ENCODE data around the gene PLB1.

Gene PLB1

GRCh38 chr2:28552045-28552823, 56.4 kb downstream of the PLB1 start:
- TF ChIP-seq, protein P1, sequence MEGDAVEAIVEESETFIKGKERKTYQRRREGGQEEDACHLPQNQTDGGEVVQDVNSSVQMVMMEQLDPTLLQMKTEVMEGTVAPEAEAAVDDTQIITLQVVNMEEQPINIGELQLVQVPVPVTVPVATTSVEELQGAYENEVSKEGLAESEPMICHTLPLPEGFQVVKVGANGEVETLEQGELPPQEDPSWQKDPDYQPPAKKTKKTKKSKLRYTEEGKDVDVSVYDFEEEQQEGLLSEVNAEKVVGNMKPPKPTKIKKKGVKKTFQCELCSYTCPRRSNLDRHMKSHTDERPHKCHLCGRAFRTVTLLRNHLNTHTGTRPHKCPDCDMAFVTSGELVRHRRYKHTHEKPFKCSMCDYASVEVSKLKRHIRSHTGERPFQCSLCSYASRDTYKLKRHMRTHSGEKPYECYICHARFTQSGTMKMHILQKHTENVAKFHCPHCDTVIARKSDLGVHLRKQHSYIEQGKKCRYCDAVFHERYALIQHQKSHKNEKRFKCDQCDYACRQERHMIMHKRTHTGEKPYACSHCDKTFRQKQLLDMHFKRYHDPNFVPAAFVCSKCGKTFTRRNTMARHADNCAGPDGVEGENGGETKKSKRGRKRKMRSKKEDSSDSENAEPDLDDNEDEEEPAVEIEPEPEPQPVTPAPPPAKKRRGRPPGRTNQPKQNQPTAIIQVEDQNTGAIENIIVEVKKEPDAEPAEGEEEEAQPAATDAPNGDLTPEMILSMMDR (conservative IDR thresholded peaks at IDR 0.05; ENCODE audit: low read length): no peak
- peak; percentile 37 for DNase-seq (ENCODE audit: low read depth)
- no peak overlapping the region for H3K4me3 ChIP-seq (ENCODE audit: low read length)

DNA sequence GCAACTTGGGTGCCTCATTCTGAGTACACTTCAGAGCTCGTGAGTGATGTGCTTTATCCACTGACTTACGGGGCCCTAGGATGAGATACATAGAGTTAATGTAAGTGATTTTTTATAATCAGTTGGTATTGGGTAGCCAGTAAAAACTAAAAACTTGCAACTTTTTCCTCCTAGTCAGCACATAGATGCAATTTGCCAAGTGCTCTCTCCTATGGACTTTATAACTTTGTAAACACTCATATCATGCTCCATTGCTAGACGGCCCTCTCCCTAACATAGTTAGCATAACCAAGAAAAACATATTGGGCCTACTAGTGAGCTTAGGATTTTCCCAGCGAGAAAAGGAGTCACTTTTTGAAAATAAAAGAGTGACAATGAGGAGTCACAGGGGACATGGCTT, 60.4 kb downstream of the PLB1 start:
- DNase-seq (ENCODE audit: low read depth): no peak
- H3K4me3 ChIP-seq (ENCODE audit: low read length): no peak overlapping the region
- TF ChIP-seq, protein P1 (conservative IDR thresholded peaks at IDR 0.05; ENCODE audit: low read length): no peak

DNA sequence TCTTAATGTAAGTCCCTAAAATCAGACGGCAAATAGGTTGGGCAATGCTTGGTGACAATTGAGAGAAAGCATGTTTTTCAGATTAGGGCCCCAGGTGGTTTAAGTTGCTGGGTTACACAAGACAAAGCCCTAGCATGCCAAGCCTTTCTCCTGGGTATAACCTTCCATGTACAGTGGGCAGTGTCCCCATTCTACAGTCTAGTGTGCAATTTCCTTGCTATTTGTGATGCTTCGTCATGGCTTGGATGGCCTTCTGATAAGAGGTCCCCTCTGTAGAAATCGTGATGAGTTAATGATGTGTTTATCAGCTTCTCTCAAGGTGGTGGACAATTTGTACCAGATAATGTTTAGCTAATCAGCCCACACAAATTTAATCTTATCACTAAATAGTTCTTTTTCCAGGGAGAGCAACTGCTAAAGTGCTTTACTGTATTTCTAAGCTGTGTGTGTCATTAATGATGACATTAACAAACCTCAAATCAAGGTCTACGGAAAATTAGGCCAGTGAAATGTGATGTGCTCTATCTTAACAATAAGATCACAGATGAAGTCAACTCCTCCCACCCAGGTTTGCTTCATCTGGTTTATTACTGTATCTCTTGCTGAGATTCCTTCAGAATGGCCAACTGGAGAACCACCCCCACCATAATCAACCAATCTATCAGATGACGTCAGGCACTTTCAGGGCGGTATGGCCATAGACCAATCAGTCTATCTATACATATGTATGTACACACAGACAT, 61.7 kb downstream of the PLB1 start:
- TF ChIP-seq, protein P1 (conservative IDR thresholded peaks at IDR 0.05; ENCODE audit: low read length): no peak
- no peak overlapping the region for H3K4me3 ChIP-seq (ENCODE audit: low read length)
- DNase-seq (ENCODE audit: low read depth): no peak

GRCh38 chr2:28558158-28558820, 62.4 kb downstream of the PLB1 start:
- DNase-seq (ENCODE audit: low read depth): no peak
- TF ChIP-seq, protein P1 (conservative IDR thresholded peaks at IDR 0.05; ENCODE audit: low read length): no peak
- no peak overlapping the region for H3K4me3 ChIP-seq (ENCODE audit: low read length)

DNA sequence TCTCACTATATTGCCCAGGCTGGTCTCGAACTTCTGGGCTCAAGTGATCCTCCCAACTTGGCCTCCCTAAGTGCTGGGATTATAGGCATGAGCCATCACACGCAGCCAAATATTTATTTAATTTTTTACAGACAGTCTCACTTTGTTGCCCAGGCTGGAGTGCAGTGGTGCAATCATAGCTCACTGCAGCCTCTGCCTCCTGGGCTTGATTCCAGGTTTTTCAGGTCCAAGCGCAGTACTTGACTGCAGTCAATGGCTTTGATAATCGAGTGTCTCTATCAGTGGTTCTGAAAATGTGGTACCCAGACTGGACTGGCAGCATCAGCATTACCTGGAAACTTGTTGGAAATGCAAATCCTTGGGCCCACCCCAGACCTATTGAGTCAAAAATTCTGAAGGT, 63.1 kb downstream of the PLB1 start:
- TF ChIP-seq, protein P1 (conservative IDR thresholded peaks at IDR 0.05; ENCODE audit: low read length): no peak
- DNase-seq (ENCODE audit: low read depth): peak; percentile 19
- no peak overlapping the region for H3K4me3 ChIP-seq (ENCODE audit: low read length)

DNA sequence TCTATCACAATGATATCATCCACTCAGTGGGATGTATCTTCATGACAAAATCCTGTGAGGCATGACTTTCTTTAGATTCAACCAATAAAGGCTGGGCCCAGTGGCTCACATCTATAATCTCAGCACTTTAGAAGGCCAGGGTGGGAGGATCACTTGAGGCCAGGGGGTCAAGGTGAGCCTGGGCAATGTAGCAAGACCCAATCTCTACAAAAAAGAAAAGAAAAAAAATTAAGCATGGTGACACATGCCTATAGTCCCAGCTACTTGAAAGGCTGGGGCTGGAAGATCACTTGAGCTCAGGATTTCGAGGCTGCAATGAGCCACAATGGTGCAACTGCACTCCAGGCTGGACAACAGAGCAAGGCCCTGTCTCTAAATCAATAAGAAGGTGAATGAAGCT, 68.0 kb downstream of the PLB1 start:
- no peak overlapping the region for H3K4me3 ChIP-seq (ENCODE audit: low read length)
- TF ChIP-seq, protein P1 (conservative IDR thresholded peaks at IDR 0.05; ENCODE audit: low read length): no peak
- DNase-seq (ENCODE audit: low read depth): no peak

Data from AG10803 (cell line).